GM23248 (cell line): ENCODE measurements around the gene RALB.

ENCODE experiments used
- EZH2 ChIP-seq: fragments of 200-600 bp; sonication (generic); IDR thresholded peaks from 2 replicates; pipeline ENCODE4 v1.6.1; 2018; ENCODE audit warnings: antibody characterized with exemption, mild to moderate bottlenecking; ENCODE audit not compliant: insufficient read depth, poor library complexity, severe bottlenecking
- EZH2phosphoT487 ChIP-seq: fragments of 200-600 bp; sonication (generic); IDR thresholded peaks from 2 replicates; pipeline ENCODE4 v1.6.1; 2018; ENCODE audit warnings: antibody characterized with exemption, moderate library complexity, mild to moderate bottlenecking, low read depth; ENCODE audit not compliant: insufficient read depth

- TF ChIP-seq EZH2 (no peak), EZH2phosphoT487 (no peak)
Observed at GRCh38 chr2:120287183-120288015, 34.7 kb downstream of the RALB start.
